NCI-H524 (cell line): ENCODE measurements around the gene CDH1.
A peak's percentile ranks its signal among the peaks of the same experiment; 100 is the strongest.
"Not testable (repeated sequence)": the region's sequence is repeated elsewhere in the genome, so short reads cannot be mapped to it uniquely, and the experiment has no call there.

ENCODE experiments used
- DNase-seq, 2 experiments: peaks; one replicate each; lab custom pipeline; 2025; lab: John Stamatoyannopoulos, UW

Gene CDH1

DNA sequence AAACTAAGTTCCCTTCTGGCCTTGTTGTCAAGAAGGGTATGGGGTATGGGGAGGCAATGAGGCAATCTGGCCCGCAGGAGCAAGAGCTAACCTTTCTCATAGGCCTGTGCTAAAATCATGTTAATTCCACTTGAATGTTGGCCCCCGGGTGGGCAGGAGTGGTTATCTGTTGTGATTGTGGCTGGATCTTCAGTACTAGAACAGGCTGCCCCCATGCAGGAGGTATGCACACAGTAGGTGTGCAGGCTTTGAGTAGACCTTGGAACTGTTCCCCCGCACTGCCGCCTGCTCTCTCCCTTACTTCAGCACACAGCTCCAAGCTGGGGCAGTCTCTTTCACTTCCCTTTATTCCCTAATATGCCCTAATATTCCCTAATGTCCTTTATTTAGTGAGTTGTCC, 53.9 kb downstream of the CDH1 start:
- no peak for DNase-seq

DNA sequence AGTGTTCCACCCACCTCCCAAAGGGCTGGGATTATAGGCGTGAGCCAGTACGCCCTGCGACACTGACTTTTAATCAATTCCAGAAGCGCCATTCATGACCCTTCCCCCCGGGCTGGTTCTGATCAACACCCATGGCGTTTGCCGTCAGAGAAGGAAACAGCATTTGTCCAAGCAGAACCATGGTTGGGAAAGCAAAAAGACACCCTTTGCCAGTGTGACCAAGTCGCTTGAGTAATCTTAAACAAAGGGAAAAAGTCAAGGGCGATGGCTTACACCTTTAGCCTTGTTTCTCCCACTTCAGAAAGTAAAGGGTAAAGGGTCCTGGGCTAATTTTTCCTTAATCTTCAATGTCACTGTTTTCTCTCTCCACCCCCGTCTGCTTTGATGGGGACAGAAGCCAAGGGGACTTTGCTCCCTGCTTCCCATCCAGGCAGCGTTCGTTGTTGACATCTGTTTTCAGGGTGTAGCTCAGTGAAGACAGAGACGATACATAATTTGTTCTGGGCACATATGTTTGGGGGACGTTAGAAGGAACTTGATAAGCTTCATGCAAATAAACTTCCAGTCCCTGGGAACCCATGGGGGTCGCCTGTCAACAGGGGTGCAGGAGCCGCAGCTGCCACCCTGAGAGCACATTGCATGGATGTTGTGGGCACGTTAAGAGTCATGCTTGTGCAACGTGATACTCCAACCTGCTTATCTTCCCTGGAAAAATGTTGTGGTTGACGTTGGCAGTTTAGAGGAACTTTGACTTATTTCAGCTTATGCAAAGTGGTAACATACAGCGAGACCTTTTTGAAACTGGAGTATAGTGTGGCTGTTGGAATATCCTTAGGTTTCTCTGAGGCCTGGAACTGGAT, 55.6 kb downstream of the CDH1 start:
- no peak for DNase-seq

DNA sequence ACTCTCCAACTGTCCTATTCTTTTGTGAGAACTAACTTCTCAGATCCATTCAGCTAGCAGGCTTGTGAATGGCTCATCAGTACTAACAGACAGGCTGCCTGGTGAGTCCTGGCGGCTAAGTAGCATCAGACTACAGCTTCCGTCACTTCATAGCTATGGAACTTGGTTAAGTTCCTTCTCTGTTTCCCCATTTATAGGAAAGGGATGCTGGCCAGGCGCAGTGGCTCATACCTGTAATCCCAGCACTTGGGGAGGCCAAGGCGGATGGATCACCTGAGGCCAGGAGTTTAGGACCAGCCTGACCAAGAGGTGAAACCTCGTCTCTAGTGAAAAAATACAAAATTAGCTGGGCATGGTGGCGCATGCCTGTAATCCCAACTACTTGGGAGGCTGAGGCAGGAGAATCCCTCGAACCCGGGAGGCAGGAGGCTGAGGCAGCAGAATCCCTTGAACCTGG, 56.3 kb downstream of the CDH1 start:
- no peak for DNase-seq

DNA sequence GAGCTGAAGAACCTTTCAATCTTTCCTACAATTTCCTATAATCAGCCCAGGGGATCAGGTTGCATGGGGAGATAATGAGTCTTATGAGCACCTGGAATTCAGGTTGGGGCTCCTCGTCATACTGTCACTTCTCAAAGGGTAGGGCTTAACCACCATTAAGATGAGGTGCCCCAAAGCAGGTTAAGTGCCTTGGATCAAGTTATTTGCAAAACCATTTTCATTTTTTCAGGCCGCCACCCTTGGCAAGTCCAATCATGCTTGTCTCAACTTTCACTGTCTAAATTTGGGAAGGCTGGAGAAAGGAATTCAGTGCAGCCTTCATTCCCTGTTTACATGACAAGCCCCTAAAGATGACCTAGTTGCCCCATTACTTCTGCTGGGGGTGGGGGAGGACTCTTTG, 61.3 kb downstream of the CDH1 start:
- DNase-seq: no peak

DNA sequence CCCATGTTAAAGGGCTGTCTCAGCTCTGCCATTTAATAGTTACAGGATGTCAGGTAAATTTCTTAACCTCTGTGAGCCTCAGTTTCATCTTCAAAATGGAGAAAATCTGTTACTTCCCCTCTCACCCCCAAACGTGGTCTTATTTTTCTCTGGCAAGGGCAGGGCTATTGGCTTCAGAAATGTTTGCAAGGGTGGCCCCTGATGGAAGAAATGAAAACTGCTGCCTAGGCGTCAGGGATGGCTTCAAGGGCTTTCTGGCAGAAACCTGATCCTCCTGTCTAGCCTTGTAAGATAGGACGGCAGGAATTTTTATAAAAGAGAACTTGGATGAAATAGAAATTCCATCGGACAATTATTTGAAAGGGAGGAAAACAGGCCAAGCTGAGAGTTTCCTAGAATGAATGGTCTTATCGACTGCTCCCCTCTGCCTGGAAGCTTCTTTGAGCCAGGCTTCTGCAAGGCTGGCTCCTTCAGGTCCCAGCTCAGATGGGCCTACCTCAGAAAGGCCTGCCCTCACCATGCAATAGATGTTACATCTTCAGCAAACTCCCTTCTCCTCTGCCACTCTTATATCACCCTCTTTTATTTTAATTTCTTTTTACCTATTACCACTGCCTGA, 63.3 kb downstream of the CDH1 start:
- peak; percentile 80 to 85 for DNase-seq

DNA sequence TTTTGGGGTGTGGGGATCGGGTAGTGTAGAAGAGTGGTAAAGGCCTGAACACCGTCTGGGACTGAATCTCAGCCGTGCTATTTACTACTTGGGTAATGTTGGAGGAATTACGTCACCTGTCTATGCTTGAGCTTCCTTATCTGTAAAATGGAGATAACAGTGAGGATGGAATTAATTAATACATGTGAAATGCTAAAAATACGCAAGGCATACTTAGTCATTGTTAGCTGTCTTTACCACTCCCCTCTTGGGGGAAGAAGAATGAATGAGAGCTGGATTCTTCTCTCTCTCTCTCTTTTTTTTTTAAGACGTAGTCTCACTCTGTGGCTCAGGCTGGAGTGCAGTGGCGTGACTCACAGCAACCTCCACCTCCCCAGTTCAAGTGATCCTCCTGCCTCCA, 65.1 kb downstream of the CDH1 start:
- DNase-seq: no peak

DNA sequence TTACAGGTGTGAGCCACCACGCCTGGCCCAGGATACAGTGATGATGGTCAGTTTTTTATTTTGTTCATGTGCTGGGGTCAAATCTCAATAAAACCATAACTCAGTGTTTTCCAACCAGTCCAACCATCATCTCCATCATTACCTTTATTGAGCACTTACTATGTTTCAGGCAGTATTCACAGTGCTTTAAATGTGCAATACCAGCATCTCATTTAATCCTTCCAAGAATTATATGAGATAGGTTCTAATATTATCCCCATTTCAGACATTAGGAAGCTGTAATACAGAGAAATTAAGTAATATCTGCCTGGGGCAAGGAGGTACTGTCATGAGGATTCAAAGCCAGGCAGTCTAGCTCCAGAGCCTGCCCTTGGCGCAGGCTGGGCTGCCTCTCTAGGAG, 69.3 kb downstream of the CDH1 start:
- DNase-seq: no peak

DNA sequence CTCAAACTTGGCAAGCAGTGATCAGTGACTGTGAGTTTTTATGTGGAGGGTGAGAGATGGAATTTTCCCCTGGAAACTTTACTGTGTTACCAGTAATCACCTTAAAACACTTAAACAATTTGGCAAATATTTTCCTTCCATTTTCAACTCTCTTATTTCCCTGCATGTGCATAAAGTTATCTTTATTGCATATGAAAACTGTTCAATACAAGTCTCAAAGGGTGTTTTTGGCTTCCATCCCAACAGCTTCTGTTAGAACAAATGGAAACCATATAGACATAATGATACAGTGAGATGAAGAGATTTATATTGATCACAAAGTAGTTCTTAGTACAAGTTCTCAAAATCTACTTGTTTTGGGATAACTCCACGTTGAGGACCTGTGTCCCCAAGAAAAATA, 69.9 kb downstream of the CDH1 start:
- DNase-seq: no peak

DNA sequence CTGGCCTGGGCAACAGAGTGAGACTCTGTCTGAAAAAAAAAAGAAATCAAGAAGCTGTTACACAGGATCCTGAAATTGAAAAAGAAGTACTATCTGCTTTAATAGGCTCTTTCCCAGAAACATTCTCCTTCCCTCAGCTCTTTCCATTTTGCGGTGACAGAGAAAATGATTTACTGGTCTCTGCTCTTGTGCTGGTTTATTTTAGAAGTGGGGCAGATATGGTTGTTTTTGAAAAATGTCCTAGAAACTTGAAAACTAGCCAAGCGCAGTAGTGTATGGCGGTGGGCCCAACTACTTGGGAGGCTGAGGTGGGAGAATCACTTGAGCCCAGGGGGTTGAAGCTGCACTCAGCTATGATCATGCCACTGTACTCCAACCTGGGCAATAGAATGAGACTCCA, 77.4 kb downstream of the CDH1 start:
- DNase-seq: no peak

DNA sequence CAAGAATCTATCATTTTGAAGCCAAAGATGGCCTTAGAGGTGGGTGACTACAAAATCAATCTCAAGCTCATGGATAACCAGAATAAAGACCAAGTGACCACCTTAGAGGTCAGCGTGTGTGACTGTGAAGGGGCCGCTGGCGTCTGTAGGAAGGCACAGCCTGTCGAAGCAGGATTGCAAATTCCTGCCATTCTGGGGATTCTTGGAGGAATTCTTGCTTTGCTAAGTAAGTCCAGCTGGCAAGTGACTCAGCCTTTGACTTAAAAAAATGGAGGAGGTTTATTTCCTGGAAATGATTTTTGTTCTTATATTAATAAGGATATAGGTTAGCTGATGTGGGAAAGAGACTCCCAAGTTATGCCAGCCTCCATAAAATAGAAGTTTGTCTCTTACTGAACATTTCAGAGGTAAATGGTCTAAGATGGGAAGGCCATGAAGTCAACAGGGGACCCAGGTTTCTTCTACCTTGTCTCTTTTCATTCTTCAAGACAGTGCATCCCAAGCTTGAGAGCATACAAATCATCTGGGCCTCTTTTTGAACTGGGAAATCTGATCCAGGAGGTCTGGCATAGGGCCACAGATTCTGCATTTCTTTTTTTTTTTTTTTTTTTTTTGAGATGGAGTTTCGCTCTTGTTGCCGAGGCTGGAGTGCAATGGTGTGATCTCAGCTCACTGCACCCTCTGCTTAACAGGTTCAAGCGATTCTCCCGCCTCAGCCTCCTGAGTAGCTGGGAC, 86.5 kb downstream of the CDH1 start:
- no peak for DNase-seq

DNA sequence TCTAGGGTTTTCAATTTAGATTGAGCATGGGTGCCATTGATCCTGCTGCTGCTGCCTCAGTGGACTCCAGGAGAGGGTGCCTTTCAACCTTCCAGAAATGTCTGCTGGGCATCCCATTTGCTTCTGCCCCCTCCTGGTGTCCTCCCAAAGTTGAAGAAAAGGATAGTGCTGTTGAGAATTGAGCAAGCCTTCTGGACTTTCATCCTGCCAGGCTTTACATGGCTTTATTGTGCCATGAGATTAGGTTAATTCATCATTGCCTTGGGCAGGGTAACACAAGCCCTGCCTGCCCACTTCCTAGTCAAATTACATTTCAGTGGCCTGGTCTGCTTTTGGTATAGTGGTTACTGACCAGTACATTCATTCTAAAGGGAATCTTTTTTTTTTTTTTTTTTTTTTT, 88.3 kb downstream of the CDH1 start:
- no peak for DNase-seq

DNA sequence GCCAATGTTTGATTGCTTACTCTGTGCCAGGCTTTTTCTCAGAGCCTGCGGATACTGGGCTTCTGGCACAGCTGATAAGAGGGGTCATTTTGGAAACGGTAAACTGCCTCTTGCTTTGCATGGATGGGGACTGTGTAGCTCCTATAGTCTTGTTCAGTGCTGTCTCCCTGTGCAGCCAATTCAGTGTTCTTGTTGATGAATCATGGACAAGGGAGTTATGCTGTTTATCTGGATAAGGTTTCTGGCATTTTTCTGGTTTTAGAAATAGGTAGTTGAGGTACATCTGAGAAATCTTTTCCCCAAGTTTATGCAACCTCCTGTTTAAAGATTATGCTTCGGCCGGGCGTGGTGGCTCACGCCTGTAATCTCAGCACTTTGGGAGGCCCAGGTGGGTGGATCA, 89.6 kb downstream of the CDH1 start:
- no peak for DNase-seq

DNA sequence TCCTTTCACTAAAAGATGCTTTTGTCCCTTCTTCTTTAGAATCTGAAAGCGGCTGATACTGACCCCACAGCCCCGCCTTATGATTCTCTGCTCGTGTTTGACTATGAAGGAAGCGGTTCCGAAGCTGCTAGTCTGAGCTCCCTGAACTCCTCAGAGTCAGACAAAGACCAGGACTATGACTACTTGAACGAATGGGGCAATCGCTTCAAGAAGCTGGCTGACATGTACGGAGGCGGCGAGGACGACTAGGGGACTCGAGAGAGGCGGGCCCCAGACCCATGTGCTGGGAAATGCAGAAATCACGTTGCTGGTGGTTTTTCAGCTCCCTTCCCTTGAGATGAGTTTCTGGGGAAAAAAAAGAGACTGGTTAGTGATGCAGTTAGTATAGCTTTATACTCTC, 96.2 kb downstream of the CDH1 start:
- DNase-seq: no peak

DNA sequence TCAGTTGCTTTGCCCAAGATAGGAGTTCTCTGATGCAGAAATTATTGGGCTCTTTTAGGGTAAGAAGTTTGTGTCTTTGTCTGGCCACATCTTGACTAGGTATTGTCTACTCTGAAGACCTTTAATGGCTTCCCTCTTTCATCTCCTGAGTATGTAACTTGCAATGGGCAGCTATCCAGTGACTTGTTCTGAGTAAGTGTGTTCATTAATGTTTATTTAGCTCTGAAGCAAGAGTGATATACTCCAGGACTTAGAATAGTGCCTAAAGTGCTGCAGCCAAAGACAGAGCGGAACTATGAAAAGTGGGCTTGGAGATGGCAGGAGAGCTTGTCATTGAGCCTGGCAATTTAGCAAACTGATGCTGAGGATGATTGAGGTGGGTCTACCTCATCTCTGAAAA, 97.5 kb downstream of the CDH1 start:
- DNase-seq: no peak

DNA sequence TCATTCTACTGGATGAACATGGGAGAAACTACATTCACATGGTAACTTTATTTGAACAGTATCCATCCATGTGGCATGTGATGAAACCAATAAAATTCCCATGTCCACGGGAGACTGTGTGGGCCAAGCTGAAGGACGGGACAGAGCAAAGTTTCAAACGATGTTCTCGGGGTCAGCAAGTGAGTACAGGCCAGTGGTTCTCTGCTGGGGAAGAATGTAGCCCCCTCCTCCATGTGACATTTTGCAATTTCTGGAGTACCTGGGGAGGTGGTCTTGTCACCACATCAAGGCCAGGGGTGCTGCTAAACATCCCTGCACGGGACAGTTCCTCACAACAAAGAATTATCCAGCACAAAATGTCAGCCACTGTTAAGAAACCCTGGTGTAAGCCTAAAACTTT, 98.9 kb downstream of the CDH1 start:
- DNase-seq: no peak

DNA sequence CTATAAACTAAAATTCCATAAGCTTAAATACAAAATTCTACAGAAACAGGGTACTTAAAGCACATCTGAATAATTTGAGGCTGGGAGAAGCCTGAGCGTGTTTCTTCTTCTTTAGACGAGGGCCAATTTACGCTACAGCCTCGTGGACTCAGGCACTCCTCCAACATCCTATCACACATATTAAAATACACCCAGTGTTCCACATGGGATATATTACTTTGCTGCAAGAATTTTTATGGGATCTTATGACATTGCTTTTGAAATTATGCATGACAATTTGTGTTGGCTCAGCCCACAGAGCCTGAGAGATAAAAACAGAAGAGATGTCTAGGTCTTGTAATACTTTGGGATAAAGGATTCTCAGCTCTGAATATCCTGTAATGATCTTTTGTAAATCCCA, 102.7 kb downstream of the CDH1 start:
- DNase-seq: no peak

DNA sequence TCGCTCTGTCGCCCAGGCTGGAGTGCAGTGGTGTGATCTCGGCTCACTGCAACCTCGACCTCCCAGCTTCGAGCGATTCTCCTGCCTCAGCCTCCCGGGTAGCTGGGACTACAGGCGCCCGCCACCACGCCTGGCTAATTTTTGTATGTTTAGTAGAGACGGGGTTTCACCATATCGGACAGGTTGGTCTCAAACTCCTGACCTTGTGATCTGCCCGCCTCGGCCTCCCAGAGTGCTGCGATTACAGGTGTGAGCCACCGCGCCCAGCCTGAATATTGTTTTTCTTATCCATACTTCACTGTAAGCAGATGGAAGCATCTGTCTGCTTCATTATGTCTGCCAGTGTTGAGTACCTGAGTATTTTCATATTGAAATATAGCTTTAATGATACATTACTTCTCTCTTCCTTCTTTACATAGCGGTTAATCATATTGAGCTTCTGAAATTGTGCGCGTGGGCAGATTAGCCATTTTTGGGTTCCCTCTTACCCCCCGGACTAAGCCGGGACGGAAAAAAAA, 105.9 kb downstream of the CDH1 start:
- DNase-seq: not testable (repeated sequence)

DNA sequence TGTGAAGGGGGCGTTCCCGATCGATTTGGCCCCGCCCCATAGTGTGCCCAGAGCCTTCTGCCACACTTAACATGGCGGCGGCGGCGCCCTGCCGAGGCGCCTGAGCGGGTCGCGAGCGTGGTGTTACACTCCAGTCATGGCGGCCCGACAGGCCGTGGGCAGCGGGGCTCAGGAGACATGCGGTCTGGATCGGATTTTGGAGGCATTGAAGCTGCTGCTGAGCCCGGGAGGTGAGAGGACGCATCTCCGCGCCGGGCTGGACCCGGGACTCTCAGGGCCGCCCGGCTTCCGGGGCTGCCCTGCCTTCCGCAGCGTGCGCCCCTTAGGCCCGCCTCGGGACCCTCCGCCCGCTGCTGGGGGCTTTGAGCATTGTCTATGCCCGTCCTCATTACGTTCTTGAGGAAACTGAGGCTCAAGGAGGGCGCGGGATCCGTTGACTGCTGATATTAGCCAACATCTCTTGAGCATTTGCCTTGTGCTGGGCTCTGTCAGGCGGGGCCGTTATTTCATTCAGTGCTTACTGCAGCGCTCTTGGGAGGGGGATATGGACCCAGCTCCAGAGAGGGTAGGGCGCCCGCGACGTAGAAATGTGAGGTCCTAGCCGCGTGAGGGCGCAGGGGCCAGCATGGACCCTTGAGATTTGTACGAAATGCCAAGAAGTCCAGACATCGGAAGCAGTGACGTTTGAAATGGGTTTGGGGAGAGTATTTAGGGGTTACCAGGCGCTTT, 106.6 kb downstream of the CDH1 start, which contains the start of gene TANGO6:
TANGO6 (plus strand) TSS at position 50 of the 729 bp plus-strand sequence; CDS start at position 137, 87 bp downstream.
- DNase-seq: peak; percentile 88 to 92

DNA sequence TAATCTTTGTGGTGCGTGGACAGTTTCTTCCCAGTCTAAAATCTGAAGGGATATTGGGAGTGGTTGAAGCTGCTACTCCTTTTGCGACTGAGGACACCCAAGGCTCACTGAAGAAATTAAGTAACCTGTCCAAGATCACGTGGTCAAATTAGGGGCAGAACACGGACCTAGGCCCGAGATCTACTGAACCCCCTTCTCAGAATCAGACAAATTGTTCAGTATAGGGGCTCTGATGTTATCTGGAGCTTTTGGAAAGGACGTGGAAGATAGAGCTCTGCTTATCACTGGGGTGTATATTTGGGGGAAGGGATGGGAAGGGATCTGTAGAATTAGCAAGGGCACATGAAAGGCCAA, 107.1 kb downstream of the CDH1 start:
- DNase-seq: no peak

DNA sequence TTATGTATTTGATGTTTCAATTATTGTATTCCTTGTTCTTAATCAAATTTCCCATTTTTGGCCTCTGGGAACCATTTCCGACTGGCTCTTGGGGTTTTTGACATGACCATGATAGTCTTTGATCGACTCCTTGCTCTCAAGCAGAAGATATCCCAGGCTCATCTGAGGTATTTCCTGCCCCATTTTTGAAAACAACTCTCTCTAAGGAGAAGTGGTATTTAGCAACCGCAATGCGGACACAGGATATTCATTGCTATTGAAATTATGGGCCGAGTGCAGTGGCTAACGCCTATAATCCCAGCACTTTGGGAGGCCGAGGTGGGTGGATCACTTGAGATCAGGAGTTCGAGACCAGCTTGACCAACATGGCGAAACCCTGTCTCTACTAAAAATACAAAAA, 111.7 kb downstream of the CDH1 start:
- DNase-seq: no peak

DNA sequence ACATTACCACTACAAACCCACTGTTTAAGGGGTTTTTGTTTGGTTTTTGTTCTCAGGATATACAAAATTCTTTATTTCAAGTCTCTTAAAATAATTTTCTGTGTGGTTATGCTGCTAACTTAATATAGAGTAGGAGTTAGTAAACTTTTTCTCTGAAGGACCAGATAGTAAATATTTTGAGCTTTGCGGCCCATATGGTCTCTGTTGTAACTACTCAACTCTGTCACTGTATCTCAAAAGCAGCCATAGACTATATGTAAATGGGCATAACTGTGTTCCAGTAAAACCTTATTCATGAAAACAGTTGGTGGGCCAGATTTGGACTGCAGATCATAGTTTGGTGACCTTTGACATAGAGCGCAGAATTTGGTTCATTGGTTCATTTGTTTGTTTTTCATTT, 113.4 kb downstream of the CDH1 start:
- DNase-seq: no peak

DNA sequence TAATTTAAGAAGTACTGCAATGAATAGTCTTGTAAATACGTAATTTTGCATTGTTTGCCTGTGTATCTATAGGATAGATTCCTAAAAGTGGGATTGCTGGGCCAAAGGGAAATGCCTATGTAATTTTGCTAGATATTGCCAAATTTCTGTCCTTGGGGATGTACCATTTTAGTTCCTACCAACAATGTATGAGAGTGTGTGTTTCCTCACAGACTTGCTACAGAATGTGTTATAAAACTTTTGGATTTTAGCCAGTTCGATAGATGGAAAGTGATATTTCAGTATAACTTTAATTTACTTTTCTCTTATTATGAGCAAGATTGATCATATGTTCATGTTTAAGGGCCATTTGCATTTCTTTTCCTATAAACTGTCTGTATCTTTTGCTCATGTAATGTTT, 114.5 kb downstream of the CDH1 start:
- no peak for DNase-seq
